Kasumi-1 (cell line): ENCODE measurements around the gene DOC2A.
"Not testable (repeated sequence)": the region's sequence is repeated elsewhere in the genome, so short reads cannot be mapped to it uniquely, and the experiment has no call there.

ENCODE experiments used
- DNase-seq, 2 experiments: peaks; one replicate each; lab custom pipeline; 2025; lab: John Stamatoyannopoulos, UW

Gene DOC2A

GRCh38 chr16:30027588-30028437 lies 17.0 kb upstream of the DOC2A start:
- DNase-seq: no peak

GRCh38 chr16:30026449-30026848 lies 15.6 kb upstream of the DOC2A start:
- no peak for DNase-seq

DNA sequence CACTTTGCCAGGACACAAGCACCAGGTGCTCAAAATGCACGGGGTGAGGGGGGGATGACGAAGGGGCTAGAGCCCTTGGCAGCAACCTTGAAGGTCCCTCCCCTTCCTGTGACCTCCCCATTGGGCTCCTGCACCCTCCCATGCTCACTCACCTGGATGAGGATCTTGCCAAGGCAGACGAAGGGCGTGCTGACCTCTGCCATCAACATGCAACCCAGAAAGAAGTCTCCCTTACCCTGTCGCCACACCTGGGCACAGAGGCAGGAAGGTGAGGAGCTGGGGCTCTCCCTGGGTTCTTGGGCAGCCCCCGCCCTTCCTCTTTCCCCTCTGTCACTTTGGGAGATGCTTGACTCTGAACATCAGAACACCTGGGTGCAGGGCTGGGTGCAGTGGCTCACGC lies 14.7 kb upstream of the DOC2A start:
- DNase-seq: no peak

- no peak for DNase-seq
Observed at GRCh38 chr16:30025156-30025555, 14.3 kb upstream of the DOC2A start.

DNA sequence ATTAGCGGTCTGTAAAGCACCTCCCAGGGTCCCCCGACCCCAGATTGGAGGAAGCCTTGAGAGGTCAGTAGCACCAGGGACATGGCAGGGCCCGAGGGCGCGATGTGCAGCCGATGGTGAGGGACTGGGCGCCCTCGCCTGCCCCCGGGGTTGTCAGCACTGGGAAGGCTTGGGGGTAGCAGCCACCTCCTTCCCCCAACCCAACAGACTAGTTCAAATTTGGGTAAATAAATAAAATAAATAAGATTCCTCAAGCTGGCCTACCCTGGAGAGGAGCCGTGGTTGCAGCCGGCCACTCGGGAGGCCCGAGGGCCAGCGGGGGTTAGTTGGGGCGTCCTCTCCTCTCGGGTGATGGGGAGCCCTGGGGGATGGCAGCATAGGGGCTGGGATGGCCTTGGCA lies 13.6 kb upstream of the DOC2A start:
- no peak for DNase-seq

GRCh38 chr16:30023586-30023985 lies 12.8 kb upstream of the DOC2A start:
- DNase-seq: no peak

DNA sequence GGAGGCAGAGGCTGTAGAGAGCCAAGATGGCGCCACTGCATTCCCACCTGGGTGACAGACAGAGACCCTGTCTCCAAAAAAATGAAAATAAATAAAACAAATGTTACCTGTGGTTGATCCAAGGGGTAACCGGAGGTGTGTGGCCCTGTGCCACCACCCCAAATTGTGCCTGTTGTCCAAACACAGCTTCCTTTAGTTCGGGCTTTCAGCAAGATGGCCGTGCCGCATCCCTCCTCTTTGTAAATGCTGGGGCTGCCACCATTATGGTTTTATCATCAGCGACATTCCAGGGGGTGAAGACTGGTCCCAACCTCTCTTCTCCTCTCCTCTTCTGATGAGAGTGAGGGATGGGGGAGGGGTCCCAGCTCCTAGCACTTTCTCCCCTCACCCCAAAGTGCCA lies 12.1 kb upstream of the DOC2A start, which contains the start of gene C16orf92:
C16orf92 (plus strand) TSS at position 312 of the 400 bp plus-strand sequence. CDS start 143 bp downstream, outside the sequence.
- DNase-seq: no peak

- no peak for DNase-seq
Observed at GRCh38 chr16:30018731-30019158, 7.9 kb upstream of the DOC2A start.

DNA sequence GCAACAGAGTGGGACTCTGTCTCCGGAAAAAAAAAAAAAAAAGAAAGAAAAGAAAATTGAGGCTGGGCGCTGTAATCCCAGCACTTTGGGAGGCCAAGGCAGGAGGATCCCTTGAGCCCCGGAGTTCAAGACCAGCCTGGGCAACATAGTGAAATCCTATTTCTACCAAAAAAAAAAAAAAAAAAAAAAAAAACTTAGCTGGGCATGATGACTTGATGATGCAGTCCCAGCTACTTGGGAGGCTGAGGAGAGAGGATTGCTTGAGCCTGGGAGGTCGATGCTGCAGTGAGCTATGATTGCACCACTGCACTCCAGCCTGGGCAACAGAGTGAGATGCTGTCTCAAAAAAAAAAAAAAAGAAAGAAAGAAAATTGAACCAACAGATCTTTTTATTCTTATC lies 7.1 kb upstream of the DOC2A start:
- not testable (repeated sequence) for DNase-seq

DNA sequence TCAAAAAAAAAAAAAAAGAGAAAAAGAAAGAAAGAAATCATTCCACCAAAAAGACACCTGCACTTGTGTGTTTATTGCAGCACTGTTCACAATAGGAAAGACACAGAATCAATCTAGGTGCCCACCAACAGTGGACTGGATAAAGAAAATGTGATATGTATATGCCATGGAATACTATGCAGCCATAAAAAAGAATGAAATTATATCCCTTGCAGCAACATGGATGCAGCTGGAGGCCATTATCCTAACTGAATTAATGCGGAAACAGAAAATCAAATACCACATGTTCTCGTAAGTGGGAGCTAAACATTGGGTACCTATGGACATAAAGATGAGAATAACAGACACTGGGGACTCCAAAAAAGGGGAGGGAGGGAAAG lies 6.4 kb upstream of the DOC2A start:
- DNase-seq: no peak

DNA sequence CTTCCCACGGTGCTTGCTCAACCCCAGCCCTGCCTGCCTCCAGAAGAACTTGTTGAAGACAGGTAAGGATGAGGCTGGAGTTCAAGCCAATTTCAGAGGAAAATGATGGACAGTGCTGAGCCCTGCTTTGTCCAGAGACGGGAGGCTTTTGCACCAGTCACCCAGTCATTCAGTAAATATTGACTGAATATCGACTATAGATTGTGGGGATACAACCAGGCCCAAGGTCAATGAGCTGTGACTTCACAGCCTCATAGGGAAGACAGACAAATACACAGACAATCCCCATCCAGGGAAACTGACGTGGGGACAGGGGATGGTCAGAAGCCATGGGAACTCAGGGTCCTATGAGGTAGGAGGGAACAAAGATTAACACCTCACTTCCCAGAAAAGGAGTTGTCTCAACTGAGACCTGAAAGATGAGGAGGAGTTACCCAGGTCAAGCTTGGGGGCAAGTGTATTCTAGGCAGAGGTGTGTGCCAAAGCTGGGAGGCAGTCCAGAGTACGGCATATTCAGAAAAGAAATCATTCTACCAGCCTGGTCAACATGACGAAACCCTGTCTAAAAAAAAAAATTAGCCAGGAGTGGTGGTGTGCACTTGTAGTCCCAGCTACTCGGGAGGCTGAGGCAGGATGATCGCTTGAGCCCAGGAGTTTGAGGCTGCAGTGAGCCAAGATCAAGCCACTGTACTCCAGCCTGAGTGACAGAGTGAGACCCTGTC lies 5.9 kb upstream of the DOC2A start:
- DNase-seq: no peak

DNA sequence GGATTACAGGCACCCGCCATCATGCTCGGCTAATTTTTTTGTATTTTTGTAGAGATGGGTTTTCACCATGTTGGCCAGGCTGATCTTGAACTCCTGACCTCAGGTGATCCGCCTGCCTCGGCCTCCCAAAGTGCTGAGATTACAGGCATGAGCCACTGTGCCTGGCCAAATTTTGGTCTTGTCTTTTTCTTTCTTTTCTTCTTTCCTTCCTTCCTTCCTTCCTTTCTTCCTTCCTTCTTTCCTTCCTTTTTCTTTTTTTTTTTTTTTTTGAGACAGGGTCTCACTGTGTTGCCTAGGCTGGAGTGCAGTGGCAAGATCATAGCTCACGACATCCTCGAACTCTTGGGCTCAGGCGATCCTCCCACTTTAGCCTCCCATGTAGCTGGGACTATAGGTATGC lies 4.6 kb upstream of the DOC2A start:
- not testable (repeated sequence) for DNase-seq

GRCh38 chr16:30012598-30012997 lies 1.8 kb upstream of the DOC2A start:
- DNase-seq: not testable (repeated sequence)

GRCh38 chr16:30011714-30012504 lies 1.1 kb upstream of the DOC2A start:
- DNase-seq: no peak

- DNase-seq: no peak
Observed at GRCh38 chr16:30009990-30010843, 610 bp downstream of the DOC2A start.

- DNase-seq: no peak
Observed at GRCh38 chr16:30009085-30009862, 1.6 kb downstream of the DOC2A start.

DNA sequence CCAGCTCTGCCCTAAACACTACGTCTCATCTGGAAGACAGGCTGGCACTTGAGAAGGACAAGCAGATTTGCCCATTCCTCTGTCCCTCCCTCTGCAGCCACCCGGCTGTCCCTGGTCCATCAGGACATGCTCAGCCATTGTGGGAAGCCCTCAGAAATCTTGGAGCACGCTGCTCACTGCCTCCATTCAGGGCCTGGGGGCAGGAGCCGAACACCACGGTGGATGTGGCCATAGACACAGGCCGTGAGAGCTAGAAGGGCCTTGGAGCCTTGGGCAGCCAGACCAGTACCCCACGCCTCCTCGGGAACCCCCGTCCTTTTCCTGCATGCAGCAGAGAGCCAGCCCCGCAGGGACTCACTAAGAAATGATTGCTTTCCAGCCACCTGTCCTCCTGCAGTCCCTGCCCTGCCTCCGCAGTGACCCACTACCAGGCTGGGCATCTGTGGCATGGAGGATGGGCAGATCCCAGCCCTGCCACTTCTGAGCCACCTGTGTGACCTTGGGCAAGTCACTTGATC lies 3.4 kb downstream of the DOC2A start:
- no peak for DNase-seq

DNA sequence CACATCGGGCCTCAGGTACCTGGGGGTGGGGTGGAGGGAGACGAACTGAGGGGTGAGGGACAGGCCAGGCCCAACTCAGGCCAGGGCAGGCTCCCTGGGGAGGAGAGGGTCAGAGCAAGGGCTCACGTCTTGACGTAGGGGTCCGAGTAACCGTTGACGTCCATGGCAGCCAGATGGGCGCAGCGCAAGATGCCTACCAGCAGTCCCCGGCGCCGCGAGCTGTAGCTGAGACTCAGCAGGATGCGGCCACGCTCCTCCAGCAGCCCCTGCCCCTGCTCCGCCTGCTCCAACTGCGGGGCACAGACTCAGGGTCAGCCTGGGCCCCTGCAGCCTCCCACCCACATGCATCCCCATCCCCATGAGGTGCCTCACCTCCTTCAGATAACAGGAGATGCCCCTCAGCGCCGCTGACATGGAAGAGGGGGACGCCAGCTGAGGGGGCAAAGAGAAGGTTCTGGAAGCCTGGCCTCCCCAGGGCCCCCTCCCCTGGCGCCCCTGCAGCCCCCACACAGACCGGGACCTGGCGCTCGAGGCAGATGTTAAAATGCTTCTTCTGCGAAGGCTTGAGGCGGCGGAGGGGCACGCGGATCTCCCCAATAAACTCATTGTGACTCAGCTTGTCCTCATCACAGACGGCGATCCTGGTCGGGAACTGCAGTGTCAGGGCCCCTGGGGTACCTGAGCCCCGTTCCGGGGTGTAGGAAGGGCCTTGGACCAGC lies 4.0 kb downstream of the DOC2A start:
- DNase-seq: no peak

- no peak for DNase-seq
Observed at GRCh38 chr16:30006095-30006473, 4.7 kb downstream of the DOC2A start.
